Measurements from ENCODE around the gene LRRC8C.

The LRRC8C gene

GRCh38 chr1:89733748-89734147 is 100.8 kb downstream of the LRRC8C start:
- no peak for DNase-seq (ENCODE audit: low spot score)

- no peak for DNase-seq (ENCODE audit: low spot score)
Observed at GRCh38 chr1:89734442-89734841, 101.5 kb downstream of the LRRC8C start.

- DNase-seq (ENCODE audit: low spot score): no peak
Observed at GRCh38 chr1:89735479-89735878, 102.6 kb downstream of the LRRC8C start.

- DNase-seq (ENCODE audit: low spot score): no peak
Observed at GRCh38 chr1:89736937-89737733, 104.2 kb downstream of the LRRC8C start.

GRCh38 chr1:89737985-89738510 is 105.1 kb downstream of the LRRC8C start:
- no peak for DNase-seq (ENCODE audit: low spot score)

- DNase-seq (ENCODE audit: low spot score): peak; percentile 65
Observed at GRCh38 chr1:89739013-89739843, 106.3 kb downstream of the LRRC8C start.

- DNase-seq (ENCODE audit: low spot score): no peak
Observed at GRCh38 chr1:89739844-89740216, 106.9 kb downstream of the LRRC8C start.

- no peak for DNase-seq (ENCODE audit: low spot score)
Observed at GRCh38 chr1:89743788-89744187, 110.9 kb downstream of the LRRC8C start.

- DNase-seq (ENCODE audit: low spot score): no peak
Observed at GRCh38 chr1:89746424-89747149, 113.7 kb downstream of the LRRC8C start.

- no peak for DNase-seq (ENCODE audit: low spot score)
Observed at GRCh38 chr1:89753761-89754160, 120.8 kb downstream of the LRRC8C start.

- peak; percentile 61 for DNase-seq (ENCODE audit: low spot score)
Observed at GRCh38 chr1:89754518-89754917, 121.6 kb downstream of the LRRC8C start.

GRCh38 chr1:89755591-89755990 is 122.7 kb downstream of the LRRC8C start:
- no peak for DNase-seq (ENCODE audit: low spot score)

- no peak for DNase-seq (ENCODE audit: low spot score)
Observed at GRCh38 chr1:89757532-89757931, 124.6 kb downstream of the LRRC8C start.

- no peak for DNase-seq (ENCODE audit: low spot score)
Observed at GRCh38 chr1:89758156-89758555, 125.2 kb downstream of the LRRC8C start.

- DNase-seq (ENCODE audit: low spot score): peak; percentile 37
Observed at GRCh38 chr1:89759036-89759435, 126.1 kb downstream of the LRRC8C start.

- no peak for DNase-seq (ENCODE audit: low spot score)
Observed at GRCh38 chr1:89760496-89760895, 127.6 kb downstream of the LRRC8C start.

GRCh38 chr1:89761338-89761737 is 128.4 kb downstream of the LRRC8C start:
- DNase-seq (ENCODE audit: low spot score): no peak

- DNase-seq (ENCODE audit: low spot score): no peak
Observed at GRCh38 chr1:89761901-89762300, 129.0 kb downstream of the LRRC8C start.

GRCh38 chr1:89762386-89762778 is 129.5 kb downstream of the LRRC8C start:
- no peak for DNase-seq (ENCODE audit: low spot score)

GRCh38 chr1:89762779-89763648 is 130.1 kb downstream of the LRRC8C start:
- peak; percentile 94 for DNase-seq (ENCODE audit: low spot score)

GRCh38 chr1:89763649-89763986 is 130.7 kb downstream of the LRRC8C start:
- no peak for DNase-seq (ENCODE audit: low spot score)

GRCh38 chr1:89765774-89766173 is 132.9 kb downstream of the LRRC8C start:
- no peak for DNase-seq (ENCODE audit: low spot score)
